Measurements from ENCODE around the gene FAAP24.
A peak's percentile ranks its signal among the peaks of the same experiment; 100 is the strongest.
"Not testable (repeated sequence)": the region's sequence is repeated elsewhere in the genome, so short reads cannot be mapped to it uniquely, and the experiment has no call there.

Gene FAAP24

GRCh38 chr19:32969549-32969948 lies 2.5 kb upstream of the FAAP24 start:
- no peak for ATAC-seq (ENCODE audit: low read depth)
- Histone ChIP-seq H3K36me3 (ENCODE audit: low read depth) (peaks cover 27% of the 10 kb centered on the region), H3K4me3 (ENCODE audit: severe bottlenecking) (no peak overlapping the region), H3K27ac (ENCODE audit: poor library complexity, severe bottlenecking) (no peak overlapping the region), H3K27me3 (ENCODE audit: insufficient read depth, poor library complexity, severe bottlenecking) (no peaks in the 10 kb centered on the region), H3K4me1 (ENCODE audit: insufficient read depth, poor library complexity, severe bottlenecking) (no peaks in the 10 kb centered on the region), H3K9me3 (ENCODE audit: severe bottlenecking) (no peaks in the 10 kb centered on the region)
- DNase-seq (ENCODE audit: low spot score): no peak
- TF ChIP-seq CTCF (IDR thresholded peaks at IDR 0.05; ENCODE audit: poor library complexity, severe bottlenecking): no peak

GRCh38 chr19:32971012-32971595 lies 938 bp upstream of the FAAP24 start:
- Histone ChIP-seq H3K36me3 (ENCODE audit: low read depth) (peaks cover 21% of the 10 kb centered on the region), H3K27me3 (ENCODE audit: insufficient read depth, poor library complexity, severe bottlenecking) (no peaks in the 10 kb centered on the region), H3K4me3 (ENCODE audit: severe bottlenecking) (peak overlapping the region; percentile 43), H3K27ac (ENCODE audit: poor library complexity, severe bottlenecking) (no peak overlapping the region), H3K9me3 (ENCODE audit: severe bottlenecking) (no peaks in the 10 kb centered on the region), H3K4me1 (ENCODE audit: insufficient read depth, poor library complexity, severe bottlenecking) (no peaks in the 10 kb centered on the region)
- ATAC-seq (ENCODE audit: low read depth): no peak
- TF ChIP-seq CTCF (IDR thresholded peaks at IDR 0.05; ENCODE audit: poor library complexity, severe bottlenecking): no peak
- no peak for DNase-seq (ENCODE audit: low spot score)

DNA sequence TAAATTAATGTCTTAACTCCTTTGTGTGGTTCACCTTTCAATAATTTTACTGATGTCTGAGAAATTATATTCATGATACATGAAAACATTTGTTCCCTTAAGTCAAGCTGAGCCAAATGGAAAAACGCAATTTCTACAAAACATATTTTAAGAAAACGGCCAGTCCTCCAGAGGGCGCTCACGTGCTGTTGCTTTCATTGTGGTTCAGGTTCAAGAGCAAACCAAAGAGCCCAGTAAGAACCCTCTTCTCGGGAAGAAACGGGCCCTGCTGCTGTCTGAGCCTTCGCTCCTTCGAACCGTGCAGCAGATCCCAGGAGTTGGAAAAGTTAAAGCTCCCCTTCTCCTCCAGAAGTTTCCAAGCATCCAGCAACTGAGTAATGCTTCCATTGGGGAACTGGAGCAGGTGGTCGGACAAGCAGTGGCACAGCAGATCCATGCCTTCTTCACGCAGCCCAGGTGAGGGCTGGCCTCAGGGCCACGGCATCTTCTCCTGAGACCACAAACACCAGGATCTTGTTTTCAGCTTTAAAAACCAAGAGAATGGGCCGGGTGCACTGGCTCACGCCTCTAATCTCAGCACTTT lies 4.3 kb downstream of the FAAP24 start:
- H3K4me3 ChIP-seq (ENCODE audit: severe bottlenecking): no peak overlapping the region
- peak; percentile 91 for TF ChIP-seq CTCF (IDR thresholded peaks at IDR 0.05; ENCODE audit: poor library complexity, severe bottlenecking)
- peaks cover 29% of the 10 kb centered on the region for H3K36me3 ChIP-seq (ENCODE audit: low read depth)
- H3K27ac ChIP-seq (ENCODE audit: poor library complexity, severe bottlenecking): no peak overlapping the region
- H3K27me3 ChIP-seq (ENCODE audit: insufficient read depth, poor library complexity, severe bottlenecking): no peaks in the 10 kb centered on the region
- ATAC-seq (ENCODE audit: low read depth) (no peak), DNase-seq (ENCODE audit: low spot score) (no peak)
- H3K4me1 ChIP-seq (ENCODE audit: insufficient read depth, poor library complexity, severe bottlenecking): no peaks in the 10 kb centered on the region
- no peaks in the 10 kb centered on the region for H3K9me3 ChIP-seq (ENCODE audit: severe bottlenecking)

DNA sequence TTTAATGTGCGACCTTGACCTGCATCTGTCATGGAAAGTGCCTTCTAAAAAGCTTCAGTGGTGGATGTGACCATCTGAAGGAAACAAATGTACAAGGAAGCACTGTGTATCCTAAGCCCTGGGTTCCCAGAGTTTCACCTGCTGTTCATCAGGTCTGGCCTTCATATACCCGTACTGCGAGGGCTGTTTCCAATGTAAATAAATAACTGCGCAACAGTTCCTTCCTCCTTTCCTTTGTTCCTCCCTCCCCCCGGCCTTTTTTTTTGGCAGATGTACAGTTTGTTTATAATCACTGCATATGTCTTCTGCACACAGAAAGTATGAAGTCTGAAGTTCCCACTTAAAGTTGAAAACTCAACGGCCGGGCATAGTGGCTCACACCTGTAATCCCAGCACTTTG lies 5.2 kb downstream of the FAAP24 start:
- TF ChIP-seq CTCF (IDR thresholded peaks at IDR 0.05; ENCODE audit: poor library complexity, severe bottlenecking): no peak
- Histone ChIP-seq H3K4me1 (ENCODE audit: insufficient read depth, poor library complexity, severe bottlenecking) (no peaks in the 10 kb centered on the region), H3K4me3 (ENCODE audit: severe bottlenecking) (no peak overlapping the region), H3K36me3 (ENCODE audit: low read depth) (peaks cover 29% of the 10 kb centered on the region), H3K27ac (ENCODE audit: poor library complexity, severe bottlenecking) (no peak overlapping the region), H3K9me3 (ENCODE audit: severe bottlenecking) (no peaks in the 10 kb centered on the region), H3K27me3 (ENCODE audit: insufficient read depth, poor library complexity, severe bottlenecking) (no peaks in the 10 kb centered on the region)
- ATAC-seq (ENCODE audit: low read depth) (no peak), DNase-seq (ENCODE audit: low spot score) (no peak)

DNA sequence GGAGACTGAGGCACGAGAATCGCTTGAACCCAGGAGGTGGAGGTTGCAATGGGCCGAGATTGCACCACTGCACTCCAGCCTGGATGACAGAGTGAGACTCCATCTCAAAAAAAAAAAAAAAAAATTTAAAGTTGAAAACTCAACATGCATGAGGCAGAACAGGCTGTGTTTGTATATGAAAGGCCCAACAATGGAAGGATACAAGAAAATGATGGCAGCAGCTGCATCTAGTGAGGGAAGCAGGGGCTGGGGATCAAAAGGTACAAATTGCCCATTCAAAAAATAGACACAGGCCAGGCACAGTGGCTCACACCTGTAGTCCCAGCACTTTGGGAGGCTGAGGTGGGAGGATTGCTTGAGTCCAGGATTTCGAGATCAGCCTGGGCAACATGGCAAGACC lies 5.8 kb downstream of the FAAP24 start:
- not testable (repeated sequence) for ATAC-seq (ENCODE audit: low read depth); DNase-seq (ENCODE audit: low spot score)
- peaks cover 29% of the 10 kb centered on the region for H3K36me3 ChIP-seq (ENCODE audit: low read depth)

DNA sequence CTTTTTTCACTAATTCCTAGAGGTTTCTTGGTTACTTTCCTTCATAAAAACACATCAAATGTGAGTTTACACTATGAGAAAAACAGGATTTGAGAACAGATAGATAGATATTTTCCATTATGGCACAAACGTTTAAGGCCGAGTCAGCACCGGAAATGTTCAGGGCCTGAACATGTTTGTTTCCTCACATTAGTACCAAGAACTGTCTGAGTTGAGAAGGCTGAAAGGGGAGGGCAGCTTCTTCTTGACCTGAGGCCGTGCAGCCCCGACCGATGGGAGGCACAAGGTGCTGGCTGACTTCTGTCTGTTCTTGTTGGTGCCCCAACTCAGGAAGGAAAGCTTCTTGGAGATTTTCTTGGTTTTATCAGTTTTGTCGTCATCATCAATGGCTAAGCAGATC lies 7.8 kb downstream of the FAAP24 start:
- not testable (repeated sequence) for ATAC-seq (ENCODE audit: low read depth); H3K9me3 ChIP-seq (ENCODE audit: severe bottlenecking); H3K4me1 ChIP-seq (ENCODE audit: insufficient read depth, poor library complexity, severe bottlenecking); H3K27ac ChIP-seq (ENCODE audit: poor library complexity, severe bottlenecking); DNase-seq (ENCODE audit: low spot score); H3K4me3 ChIP-seq (ENCODE audit: severe bottlenecking); H3K27me3 ChIP-seq (ENCODE audit: insufficient read depth, poor library complexity, severe bottlenecking)
- H3K36me3 ChIP-seq (ENCODE audit: low read depth): peaks cover 33% of the 10 kb centered on the region

More for the DNA sequence above, 5.8 kb downstream of the FAAP24 start:
- not testable (repeated sequence) for H3K4me1 ChIP-seq (ENCODE audit: insufficient read depth, poor library complexity, severe bottlenecking); H3K9me3 ChIP-seq (ENCODE audit: severe bottlenecking); H3K27ac ChIP-seq (ENCODE audit: poor library complexity, severe bottlenecking); H3K4me3 ChIP-seq (ENCODE audit: severe bottlenecking); H3K27me3 ChIP-seq (ENCODE audit: insufficient read depth, poor library complexity, severe bottlenecking)

DNA sequence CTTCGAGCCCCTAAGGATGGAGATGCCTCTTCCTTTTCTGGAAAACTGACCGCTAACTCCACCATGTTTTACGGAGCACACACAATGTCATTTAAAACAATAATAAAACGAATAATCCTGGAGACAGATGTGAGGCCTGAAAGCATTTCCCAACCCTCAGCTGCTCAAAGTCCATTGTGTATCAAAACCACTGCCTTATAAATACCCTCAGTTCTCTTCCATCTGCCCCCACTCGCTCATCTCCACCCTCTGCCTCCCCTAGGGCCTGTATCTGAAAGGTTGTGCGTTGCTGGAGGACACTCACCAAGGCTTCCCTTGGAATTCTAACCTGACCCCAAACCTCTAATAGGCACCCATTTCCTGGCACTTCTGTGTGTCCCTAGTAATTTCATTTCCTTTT lies 10.4 kb downstream of the FAAP24 start:
- H3K36me3 ChIP-seq (ENCODE audit: low read depth): peaks cover 17% of the 10 kb centered on the region
- not testable (repeated sequence) for DNase-seq (ENCODE audit: low spot score); H3K27me3 ChIP-seq (ENCODE audit: insufficient read depth, poor library complexity, severe bottlenecking); H3K9me3 ChIP-seq (ENCODE audit: severe bottlenecking); H3K27ac ChIP-seq (ENCODE audit: poor library complexity, severe bottlenecking); ATAC-seq (ENCODE audit: low read depth); H3K4me3 ChIP-seq (ENCODE audit: severe bottlenecking); H3K4me1 ChIP-seq (ENCODE audit: insufficient read depth, poor library complexity, severe bottlenecking)

DNA sequence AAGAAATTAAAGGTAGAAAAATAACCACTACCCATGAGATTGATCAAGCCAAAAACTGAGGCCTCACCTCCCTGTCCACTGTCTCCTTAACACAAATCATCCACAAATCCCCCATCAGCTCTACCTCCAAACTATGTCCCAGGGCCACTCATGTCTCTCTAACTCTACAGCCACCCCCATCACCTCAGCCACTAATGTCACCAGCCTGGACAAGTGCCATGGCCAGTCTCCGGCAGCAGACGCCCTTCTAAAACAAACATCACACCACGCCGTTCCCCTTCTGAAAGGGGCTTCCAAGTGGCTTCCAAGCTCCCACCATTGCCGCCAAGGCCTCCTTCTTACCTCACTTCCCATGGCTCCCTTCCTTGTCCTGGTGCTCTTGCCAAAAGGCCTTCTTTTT lies 16.2 kb downstream of the FAAP24 start:
- not testable (repeated sequence) for ATAC-seq (ENCODE audit: low read depth); H3K9me3 ChIP-seq (ENCODE audit: severe bottlenecking); H3K27me3 ChIP-seq (ENCODE audit: insufficient read depth, poor library complexity, severe bottlenecking); DNase-seq (ENCODE audit: low spot score); H3K27ac ChIP-seq (ENCODE audit: poor library complexity, severe bottlenecking); H3K4me1 ChIP-seq (ENCODE audit: insufficient read depth, poor library complexity, severe bottlenecking); H3K4me3 ChIP-seq (ENCODE audit: severe bottlenecking)
- peaks cover 14% of the 10 kb centered on the region for H3K36me3 ChIP-seq (ENCODE audit: low read depth)

Measured in RWPE2 (cell line).